GM10847 (cell line): ENCODE data around the gene MRPL23.

ENCODE experiments used
- POLR2A ChIP-seq: IDR thresholded peaks from 2 replicates; pipeline ENCODE4 v1.6.1; 2011; ENCODE audit not compliant: insufficient read length; ENCODE audit errors: extremely low read depth

Gene MRPL23

DNA sequence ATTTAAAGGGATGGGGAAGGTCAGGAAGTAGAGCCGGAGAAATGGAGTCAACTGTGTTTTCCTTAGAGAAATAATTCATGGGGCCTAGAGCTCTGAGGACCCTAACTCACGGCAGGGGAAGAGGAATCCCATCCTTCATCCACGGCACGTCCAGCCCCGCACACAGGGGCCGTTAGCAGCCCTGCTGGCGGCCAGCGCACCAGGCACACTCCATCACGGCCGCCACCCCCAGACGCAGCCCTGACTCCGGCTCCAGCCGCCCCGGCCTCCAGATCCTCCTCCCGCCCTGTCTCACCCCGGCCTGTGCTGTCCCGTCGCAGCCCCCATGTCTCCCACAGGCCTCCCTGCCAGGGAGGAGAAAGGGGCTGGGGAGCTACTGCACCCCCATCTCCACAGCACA, 11.2 kb downstream of the MRPL23 start:
- TF ChIP-seq POLR2A, result no peak

DNA sequence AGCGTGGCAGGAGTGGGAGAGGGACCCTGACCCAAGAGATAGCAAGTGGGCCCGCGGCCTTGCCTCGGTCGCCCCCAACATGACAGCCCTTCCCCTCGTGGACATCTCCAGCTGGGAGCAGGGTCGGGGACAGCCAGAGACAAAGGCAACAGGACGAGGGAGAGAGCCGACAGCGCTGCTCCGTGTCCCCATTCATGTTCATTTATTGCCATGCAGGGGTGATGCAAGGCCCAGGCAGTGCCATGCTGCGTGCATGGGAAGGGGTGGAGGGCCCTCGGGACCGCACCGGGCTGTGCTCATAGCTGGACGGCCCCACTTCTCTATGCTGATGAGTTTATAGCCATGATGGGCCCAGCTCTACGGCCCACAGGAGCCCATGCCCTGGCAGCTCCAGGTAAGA, 12.7 kb downstream of the MRPL23 start:
- TF ChIP-seq POLR2A, result no peak

DNA sequence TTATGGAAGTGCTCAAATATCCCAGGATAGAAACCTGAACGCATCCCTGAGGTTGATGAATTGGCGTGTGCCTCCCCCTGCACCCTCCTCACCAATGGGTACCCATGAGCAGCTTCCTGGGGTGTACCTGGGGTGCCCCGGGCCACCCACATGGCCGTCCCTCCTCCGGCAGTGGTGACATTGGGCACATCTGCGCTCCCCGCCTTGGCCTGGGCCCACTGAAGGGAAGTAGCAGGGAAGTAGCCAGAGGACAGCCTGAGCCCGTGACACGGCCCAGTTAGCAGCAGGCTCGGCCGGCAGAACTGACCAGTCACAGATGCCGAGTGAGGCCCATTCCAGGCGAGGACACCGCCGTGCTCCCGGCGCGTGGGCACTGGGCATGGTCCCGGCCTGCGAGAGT, 16.7 kb downstream of the MRPL23 start:
- TF ChIP-seq POLR2A, result no peak

DNA sequence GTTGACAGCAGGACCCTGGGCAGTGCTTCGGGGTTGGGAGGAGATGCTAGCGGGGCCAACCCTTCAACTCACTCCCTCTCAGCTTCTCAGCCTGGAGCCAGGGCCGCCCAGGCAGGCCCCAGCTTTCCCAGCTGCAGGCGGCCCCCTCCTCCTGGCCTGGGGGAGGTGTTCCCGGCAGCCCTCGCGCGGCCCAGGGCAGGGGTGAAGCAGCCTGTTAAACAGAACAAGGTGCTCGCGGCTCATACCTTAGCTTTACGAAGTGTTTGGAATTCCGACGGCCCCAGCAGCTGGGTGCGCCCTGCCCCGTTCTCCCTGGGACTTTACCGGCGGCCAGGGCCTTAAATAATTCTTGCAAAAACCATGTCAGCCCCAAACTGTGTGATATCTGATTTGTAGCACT, 17.2 kb downstream of the MRPL23 start:
- no peak for TF ChIP-seq POLR2A

DNA sequence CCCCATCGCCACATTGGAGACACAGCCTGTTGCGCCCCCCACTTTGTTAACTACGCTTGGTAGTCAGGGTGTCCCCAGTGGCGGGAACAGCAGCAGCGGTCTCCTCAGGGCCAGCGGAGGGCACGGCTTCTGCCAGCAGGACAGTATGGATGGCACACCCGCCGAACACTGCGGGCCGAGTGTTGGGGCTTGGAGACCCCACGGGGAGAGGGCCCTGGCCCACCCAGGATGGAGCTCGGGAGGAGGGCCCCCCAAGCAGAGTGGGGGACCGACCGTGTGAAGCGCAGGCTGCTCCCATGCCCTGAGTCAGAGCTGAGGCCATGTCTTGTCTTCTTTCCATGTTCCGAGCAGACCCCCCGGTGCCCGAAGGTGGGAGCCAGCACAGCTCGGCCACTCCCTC, 17.8 kb downstream of the MRPL23 start:
- no peak for TF ChIP-seq POLR2A

DNA sequence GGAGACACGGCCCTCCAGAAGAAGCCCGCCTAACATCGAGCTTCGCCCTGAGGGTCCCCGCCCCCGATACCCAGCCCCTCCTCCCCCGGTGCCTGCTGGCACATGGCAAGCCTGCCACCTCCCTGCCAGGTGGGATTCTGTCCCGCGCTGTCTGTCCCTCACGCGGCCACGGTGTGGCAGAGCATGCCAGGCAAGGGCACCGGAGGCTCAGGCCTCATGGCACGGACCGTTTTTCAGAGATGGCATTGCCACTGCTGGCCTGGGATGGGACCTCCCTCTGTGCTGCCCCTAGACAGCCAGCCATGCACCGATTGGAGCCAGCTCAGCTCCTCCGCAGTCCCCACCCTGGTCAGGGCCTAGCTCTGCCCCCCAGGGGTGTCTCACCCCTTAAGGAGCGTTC, 19.4 kb downstream of the MRPL23 start:
- TF ChIP-seq POLR2A, result no peak

DNA sequence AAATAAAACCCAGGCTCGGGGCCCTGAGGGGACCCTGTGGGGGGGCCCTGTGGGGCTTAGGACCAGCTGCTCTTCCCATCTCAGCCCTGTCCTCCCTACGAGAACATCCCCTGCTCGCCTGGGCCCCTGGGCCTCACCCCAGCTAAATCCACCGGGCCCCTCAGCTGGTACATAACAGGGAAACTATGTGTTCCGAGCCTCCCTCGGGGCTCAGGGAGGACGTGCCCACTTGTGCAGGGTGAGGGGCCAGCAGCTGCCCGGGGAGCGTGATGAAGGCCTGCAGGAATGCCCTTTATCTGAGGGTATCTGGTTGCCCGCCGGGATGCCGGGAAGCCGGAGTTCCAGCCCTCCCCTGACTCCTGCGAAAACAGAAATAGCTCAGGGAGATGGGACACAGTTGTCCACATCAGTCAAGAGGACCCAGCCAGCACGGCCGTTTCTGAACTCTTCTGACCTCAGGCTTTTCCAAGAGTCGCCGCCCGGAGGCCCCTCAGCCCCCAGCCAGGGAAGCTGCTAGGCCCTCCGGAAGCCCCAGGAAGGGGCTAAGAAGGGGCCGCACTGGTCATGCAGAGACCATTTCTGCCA, 20.6 kb downstream of the MRPL23 start:
- no peak for TF ChIP-seq POLR2A

DNA sequence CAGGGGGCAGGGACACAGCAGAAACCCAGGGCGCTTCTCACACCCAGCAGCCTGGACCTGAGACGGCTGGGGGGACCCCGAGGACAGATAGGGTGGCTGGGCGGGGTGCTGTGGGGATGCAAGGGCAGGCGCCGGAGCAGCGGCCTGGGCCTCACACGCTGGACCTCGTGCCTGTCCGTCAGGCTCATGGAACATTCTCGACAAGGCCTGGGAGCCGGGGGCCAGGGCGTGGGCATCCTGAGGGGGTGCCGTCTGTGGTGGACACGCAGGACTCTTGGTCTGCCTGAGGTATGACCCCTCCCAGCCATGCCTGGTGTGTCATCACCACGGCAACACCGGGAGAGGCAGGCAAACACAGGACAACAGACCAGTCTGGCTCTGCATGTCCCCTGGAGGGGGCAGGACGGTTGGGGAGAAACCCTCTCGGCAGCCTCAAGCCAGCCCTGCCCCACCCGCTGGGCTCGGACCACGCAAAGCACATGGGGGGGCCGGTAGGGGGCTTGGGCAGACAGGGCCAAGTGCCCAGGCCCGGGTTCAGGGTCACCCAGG, 21.4 kb downstream of the MRPL23 start:
- TF ChIP-seq POLR2A, result no peak

DNA sequence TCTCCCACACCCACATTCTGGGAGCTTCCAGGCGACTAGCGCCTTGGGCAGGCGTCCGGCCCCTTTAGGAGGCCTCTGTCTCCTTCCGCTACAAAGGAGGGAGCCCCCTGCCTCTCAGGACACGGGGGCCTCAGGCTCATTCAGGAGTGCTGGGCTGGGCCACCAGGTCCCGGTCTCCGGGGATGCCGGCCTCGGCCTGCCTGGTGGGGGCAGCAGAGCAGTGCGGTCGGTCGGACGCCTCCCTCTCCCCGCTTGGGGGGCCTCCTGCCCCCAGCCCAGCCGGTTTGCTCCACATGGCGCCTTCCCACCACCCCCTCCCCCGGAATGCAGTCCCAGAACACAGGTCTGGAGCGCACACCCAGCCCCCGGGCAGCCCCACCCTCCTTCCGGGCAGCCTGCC, 21.9 kb downstream of the MRPL23 start:
- no peak for TF ChIP-seq POLR2A

DNA sequence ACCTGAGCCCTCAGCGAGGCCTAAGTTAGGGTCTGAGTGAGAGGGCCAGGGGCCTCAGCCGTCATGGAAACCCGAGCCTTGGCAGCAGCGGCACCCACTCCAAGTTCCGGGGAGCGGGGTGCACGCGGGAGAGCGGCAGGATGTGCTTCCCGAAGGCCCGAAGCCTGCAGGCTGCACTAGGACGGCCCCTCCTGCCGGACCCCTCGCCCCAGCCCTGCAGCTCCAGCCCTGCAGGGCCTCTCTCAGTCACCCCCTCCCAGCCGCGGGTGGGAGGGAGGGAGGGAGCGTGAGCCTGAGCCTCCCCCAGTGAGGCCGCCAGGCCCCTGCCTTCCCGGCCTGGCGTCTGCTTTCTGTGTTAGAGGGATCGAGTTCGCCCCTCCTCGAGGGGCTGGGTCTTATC, 22.6 kb downstream of the MRPL23 start:
- no peak for TF ChIP-seq POLR2A

DNA sequence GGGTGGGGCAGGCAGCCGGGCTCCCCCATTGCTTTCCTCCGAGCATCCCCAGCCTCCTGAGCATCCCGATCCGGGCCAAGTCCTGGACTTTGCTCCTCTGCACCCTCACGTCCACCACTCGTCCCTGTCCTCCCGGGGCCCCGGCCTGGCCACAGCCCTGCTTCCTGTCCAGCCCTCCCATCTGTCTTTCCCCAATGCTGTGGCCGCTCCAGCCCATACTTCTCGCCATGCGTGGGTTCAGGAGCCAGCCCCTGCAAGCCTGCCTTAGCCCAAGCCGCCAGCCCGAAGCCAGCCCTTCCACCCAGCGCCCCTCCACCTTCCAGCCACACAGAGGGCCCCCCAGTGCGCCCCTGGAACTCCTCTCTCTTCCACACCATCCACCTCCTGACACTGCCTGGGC, 23.8 kb downstream of the MRPL23 start:
- TF ChIP-seq POLR2A, result no peak

DNA sequence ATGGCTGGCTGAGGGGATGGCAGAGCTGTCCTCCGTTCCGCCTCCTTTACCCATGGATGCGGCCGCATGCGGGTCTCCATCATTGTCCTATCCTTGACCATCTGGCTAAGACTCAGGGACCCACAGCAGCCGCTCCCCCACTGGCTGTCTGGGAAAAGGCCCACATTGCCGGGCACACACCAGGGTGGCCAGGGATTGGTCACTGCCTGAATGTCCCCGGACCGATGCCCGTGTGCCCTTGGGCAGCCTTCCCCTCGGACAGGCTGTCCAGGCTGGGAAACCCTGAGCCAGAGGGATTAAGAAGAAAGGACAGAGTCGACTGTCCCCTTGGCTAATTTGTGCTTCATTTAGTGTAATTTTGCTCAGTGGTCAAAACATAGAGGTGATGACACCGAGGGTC, 28.1 kb downstream of the MRPL23 start:
- TF ChIP-seq POLR2A, result no peak

DNA sequence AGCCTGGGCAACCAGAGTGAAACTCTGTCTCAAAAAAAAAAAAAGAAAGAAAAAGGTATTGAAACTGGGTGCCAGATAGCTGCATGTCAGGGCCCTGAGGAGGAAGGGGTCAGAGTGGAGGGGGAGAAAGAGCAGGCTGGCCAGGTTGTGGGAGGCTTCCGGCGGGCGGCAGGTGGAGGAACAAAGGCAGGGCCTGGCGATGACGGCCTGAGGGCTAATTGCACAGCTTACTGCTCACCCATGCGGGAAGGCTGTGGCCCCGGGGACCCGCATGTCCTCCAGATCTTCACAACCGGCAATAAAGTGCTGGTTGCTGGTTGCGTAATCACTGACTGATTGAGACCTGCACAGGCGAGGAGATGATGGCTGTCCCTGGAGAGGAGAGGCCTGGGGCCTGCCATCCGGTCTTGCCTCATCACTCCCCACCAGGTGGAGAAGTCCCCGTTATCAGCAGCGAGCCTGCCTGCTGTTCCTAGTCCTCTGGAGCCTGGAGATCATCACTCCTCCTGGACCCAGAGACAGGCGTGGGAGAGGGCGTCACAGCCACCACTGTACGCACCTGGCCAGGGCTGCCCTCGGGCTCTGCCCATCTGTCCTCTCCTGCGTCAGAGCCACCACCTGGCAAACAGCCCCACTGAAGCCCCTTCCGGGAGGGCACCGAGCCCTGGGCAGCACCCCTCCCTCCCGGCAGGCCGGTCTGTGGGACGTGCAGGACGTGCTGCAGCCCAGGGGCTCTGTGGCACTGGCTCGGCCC, 31.8 kb downstream of the MRPL23 start:
- no peak for TF ChIP-seq POLR2A

DNA sequence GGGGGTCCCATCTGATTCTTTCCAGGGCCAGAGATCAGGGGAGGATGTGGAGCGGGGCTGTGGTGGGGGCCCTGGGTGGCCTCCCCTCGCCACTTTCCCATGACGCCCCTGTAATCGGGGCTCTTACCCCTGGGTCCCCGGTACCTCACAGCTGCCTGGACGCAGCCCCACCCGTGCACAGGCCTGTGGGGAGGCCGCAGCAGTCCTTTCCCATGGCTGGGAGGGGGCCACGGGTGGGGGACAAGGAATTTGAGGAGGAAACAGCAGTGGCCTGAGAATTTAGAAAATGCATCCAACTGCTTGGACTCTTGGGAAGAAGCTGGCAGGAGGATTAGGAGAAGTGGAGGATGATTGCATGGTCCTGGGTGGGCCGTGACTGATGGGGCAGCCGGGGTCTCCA, 32.5 kb downstream of the MRPL23 start:
- TF ChIP-seq POLR2A, result no peak

DNA sequence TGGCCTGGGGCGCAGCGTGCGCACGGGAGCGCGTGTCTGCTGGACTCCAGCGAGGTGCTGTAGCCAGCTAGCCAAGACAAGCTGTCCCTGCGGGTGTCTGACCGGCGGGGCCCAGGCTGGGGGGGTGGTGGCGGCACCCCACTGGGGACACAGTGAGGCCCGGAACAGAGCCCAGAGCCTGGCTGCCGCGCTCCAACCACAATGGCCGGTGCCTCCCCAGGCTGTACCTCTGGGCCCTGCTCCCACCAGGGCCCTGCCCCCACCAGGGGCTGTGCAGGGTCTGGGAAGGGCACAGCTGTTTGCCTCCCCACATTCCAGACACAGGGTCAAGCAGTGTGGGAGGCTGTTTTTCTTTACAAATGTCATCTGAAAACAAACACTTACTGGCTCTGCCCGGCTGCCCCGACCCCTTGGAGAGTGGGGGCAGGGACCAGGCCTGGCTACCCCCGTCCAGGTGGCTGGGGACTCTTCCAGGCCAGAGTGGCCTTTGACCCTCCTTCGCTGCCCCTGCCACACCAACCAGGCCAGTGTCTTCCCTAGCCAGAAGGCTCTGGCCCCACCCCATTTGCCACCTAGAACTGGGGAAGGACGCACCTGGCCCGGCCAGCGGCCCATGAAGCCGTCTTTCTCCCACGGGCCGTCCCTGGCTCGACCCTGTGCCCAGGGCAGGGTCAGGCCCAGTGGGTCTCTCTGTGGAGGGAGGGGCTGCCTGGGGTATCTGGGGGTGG, 35.9 kb downstream of the MRPL23 start:
- TF ChIP-seq POLR2A, result no peak

DNA sequence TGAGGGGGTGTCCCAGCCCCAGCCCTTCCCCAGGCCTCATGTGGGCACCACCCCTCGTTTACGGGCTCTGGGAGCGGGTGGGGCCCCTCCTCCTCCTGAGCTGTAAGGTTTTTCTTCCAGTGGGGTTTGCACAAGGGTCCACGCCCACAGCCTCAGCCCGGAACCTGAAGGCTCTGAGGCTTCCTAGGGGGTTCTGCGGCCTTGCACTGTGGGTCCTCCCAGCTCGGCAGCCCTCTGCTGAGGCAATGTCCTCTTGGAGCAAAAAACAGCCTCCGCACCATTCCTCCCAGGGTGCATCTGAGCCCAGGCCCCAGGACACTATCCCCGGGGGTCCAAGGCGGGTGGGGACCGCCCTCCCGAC, 36.4 kb downstream of the MRPL23 start:
- TF ChIP-seq POLR2A, result no peak
